Spleen (tissue), 7 donors: ENCODE data around the gene SLC7A10.

Experiments used
- POLR2A ChIP-seq, 3 donors: fragments of 450-650 bp; IDR thresholded peaks; one replicate each; pipeline ENCODE4 v1.5.1; 2017; ENCODE audit warnings: antibody characterized with exemption in 3 of 3, mild to moderate bottlenecking in 1 of 3
- TF ChIP-seq, protein P1 (sequence below), 11 experiments: fragments of 200-600 bp in 7 of 11; fragments of 450-650 bp in 4 of 11; sonication (generic) in 4 of 11; IDR thresholded peaks in 8 of 11; conservative IDR thresholded peaks in 3 of 11; 1 replicate in 7 of 11; 2 replicates in 4 of 11; pipeline versions ENCODE4 v1.4.0 to v1.8.0; 2016 to 2021; ENCODE audit warnings: antibody characterized with exemption in 11 of 11, inconsistent platforms in 4 of 11, mild to moderate bottlenecking in 1 of 11
- donor health status: DM: no; HTN: no; CAD: no; lungs with moderate emphysema.
- donor health status: DM: no; HTN: no; CAD: no.
- donor health status: DM: no; HTN: no; CAD: no.

DNA sequence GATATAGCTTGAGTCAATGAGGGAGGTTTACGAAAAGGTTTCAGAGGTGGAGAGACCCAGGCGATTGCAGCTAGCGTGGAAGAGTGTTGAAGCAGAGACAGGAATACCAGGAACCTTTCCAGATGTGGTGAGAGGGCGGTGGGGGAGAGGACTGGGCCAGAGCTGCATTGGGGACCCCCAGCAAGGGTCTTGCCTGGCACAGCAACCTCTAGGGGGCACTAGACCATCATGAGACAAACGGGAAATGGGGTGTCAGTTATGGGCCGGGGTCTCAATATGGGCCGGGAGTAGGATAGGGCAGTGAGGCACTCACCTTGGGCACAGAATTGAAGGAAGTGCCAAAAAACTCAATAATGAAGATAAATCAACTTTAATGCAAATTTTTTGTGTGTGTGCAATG, 33.6 kb downstream of the SLC7A10 start:
- TF ChIP-seq, protein P1, sequence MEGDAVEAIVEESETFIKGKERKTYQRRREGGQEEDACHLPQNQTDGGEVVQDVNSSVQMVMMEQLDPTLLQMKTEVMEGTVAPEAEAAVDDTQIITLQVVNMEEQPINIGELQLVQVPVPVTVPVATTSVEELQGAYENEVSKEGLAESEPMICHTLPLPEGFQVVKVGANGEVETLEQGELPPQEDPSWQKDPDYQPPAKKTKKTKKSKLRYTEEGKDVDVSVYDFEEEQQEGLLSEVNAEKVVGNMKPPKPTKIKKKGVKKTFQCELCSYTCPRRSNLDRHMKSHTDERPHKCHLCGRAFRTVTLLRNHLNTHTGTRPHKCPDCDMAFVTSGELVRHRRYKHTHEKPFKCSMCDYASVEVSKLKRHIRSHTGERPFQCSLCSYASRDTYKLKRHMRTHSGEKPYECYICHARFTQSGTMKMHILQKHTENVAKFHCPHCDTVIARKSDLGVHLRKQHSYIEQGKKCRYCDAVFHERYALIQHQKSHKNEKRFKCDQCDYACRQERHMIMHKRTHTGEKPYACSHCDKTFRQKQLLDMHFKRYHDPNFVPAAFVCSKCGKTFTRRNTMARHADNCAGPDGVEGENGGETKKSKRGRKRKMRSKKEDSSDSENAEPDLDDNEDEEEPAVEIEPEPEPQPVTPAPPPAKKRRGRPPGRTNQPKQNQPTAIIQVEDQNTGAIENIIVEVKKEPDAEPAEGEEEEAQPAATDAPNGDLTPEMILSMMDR (IDR thresholded peaks at IDR 0.05 in 8 of 11, conservative IDR thresholded peaks at IDR 0.05 in 3 of 11) = peak in 1 of 11 experiments; percentile 12
- no peak for TF ChIP-seq POLR2A (IDR thresholded peaks at IDR 0.05)
